ENCODE data around the gene DYTN.

DYTN gene

DNA sequence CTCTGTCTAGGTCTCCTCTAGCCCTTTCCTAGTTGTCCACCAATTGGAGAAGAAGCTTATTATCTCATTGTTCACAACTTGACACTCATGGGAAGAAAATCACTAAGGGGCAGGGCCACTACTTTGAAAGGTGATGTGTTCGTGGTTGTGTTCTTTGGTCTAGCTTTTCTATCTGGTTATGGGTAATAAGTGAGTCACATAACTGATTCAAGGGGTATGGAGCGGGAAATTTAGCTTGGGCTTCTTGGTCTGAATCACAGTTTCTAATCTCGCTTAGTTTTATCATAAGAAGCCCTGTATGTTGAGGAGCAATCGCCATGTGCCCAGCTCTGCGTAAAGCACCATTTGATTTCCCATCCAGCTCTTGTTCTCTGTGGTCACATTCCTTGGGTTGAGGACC lies 18.7 kb upstream of the DYTN start:
- no peak overlapping the region for H2AFZ ChIP-seq (ENCODE audit: low read depth, low read length)
- no peaks in the 10 kb centered on the region for H3K79me2 ChIP-seq (ENCODE audit: low read length)
- no peak for TF ChIP-seq EZH2phosphoT487 (IDR thresholded peaks at IDR 0.05; ENCODE audit: low read depth)
- TF ChIP-seq CTCF (IDR thresholded peaks at IDR 0.05; ENCODE audit: low read depth, low read length): no peak
- H3K9me3 ChIP-seq (ENCODE audit: insufficient read depth, low read length): no peaks in the 10 kb centered on the region
- H4K20me1 ChIP-seq (ENCODE audit: insufficient read depth, low read length): no peaks in the 10 kb centered on the region
- H3K27me3 ChIP-seq (ENCODE audit: low read depth, low read length): no peaks in the 10 kb centered on the region
- H3K9ac ChIP-seq (ENCODE audit: low read length): no peak overlapping the region
- no peak overlapping the region for H3K27ac ChIP-seq (ENCODE audit: low read length)
- no peak overlapping the region for H3K4me2 ChIP-seq (ENCODE audit: low read length)
- no peaks in the 10 kb centered on the region for H3K36me3 ChIP-seq (replicated peaks; ENCODE audit: low read depth, low read length)
- no peak overlapping the region for H3K4me3 ChIP-seq (ENCODE audit: low read length)
- H3K4me1 ChIP-seq (ENCODE audit: low read length): no peaks in the 10 kb centered on the region

- Histone ChIP-seq H4K20me1 (ENCODE audit: insufficient read depth, low read length) (no peaks in the 10 kb centered on the region), H3K36me3 (replicated peaks; ENCODE audit: low read depth, low read length) (no peaks in the 10 kb centered on the region), H3K4me3 (ENCODE audit: low read length) (no peak overlapping the region), H3K79me2 (ENCODE audit: low read length) (no peaks in the 10 kb centered on the region), H2AFZ (ENCODE audit: low read depth, low read length) (no peak overlapping the region), H3K9ac (ENCODE audit: low read length) (no peak overlapping the region), H3K27ac (ENCODE audit: low read length) (no peak overlapping the region), H3K27me3 (ENCODE audit: low read depth, low read length) (peaks cover 5% of the 10 kb centered on the region; the same call in 1 of the 2 replicates), H3K9me3 (ENCODE audit: insufficient read depth, low read length) (no peaks in the 10 kb centered on the region), H3K4me1 (ENCODE audit: low read length) (no peaks in the 10 kb centered on the region), H3K4me2 (ENCODE audit: low read length) (no peak overlapping the region)
- no peak for TF ChIP-seq CTCF (IDR thresholded peaks at IDR 0.05; ENCODE audit: low read depth, low read length)
- no peak for TF ChIP-seq EZH2phosphoT487 (IDR thresholded peaks at IDR 0.05; ENCODE audit: low read depth)
These were observed 15.1 kb upstream of the DYTN start for GRCh38 chr2:206733341-206733740.

GRCh38 chr2:206728277-206729199 lies 10.3 kb upstream of the DYTN start:
- no peaks in the 10 kb centered on the region for H3K36me3 ChIP-seq (replicated peaks; ENCODE audit: low read depth, low read length)
- H2AFZ ChIP-seq (ENCODE audit: low read depth, low read length): no peak overlapping the region
- H4K20me1 ChIP-seq (ENCODE audit: insufficient read depth, low read length): no peaks in the 10 kb centered on the region
- TF ChIP-seq EZH2phosphoT487 (IDR thresholded peaks at IDR 0.05; ENCODE audit: low read depth) (no peak), CTCF (IDR thresholded peaks at IDR 0.05; ENCODE audit: low read depth, low read length) (no peak)
- H3K4me3 ChIP-seq (ENCODE audit: low read length): no peak overlapping the region
- peaks cover 8% of the 10 kb centered on the region; the same call in 1 of the 2 replicates for H3K27me3 ChIP-seq (ENCODE audit: low read depth, low read length)
- no peaks in the 10 kb centered on the region for H3K4me1 ChIP-seq (ENCODE audit: low read length)
- no peaks in the 10 kb centered on the region for H3K9me3 ChIP-seq (ENCODE audit: insufficient read depth, low read length)
- no peak overlapping the region for H3K27ac ChIP-seq (ENCODE audit: low read length)
- H3K4me2 ChIP-seq (ENCODE audit: low read length): no peak overlapping the region
- no peak overlapping the region for H3K9ac ChIP-seq (ENCODE audit: low read length)
- no peaks in the 10 kb centered on the region for H3K79me2 ChIP-seq (ENCODE audit: low read length)

GRCh38 chr2:206727287-206727686 lies 9.1 kb upstream of the DYTN start:
- Histone ChIP-seq H3K79me2 (ENCODE audit: low read length) (no peaks in the 10 kb centered on the region), H3K9ac (ENCODE audit: low read length) (no peak overlapping the region), H2AFZ (ENCODE audit: low read depth, low read length) (no peak overlapping the region), H3K36me3 (replicated peaks; ENCODE audit: low read depth, low read length) (no peaks in the 10 kb centered on the region), H3K4me1 (ENCODE audit: low read length) (no peaks in the 10 kb centered on the region), H3K27ac (ENCODE audit: low read length) (no peak overlapping the region), H3K9me3 (ENCODE audit: insufficient read depth, low read length) (no peaks in the 10 kb centered on the region), H4K20me1 (ENCODE audit: insufficient read depth, low read length) (no peaks in the 10 kb centered on the region), H3K27me3 (ENCODE audit: low read depth, low read length) (peaks cover 8% of the 10 kb centered on the region; the same call in 1 of the 2 replicates), H3K4me3 (ENCODE audit: low read length) (no peak overlapping the region), H3K4me2 (ENCODE audit: low read length) (no peak overlapping the region)
- no peak for TF ChIP-seq CTCF (IDR thresholded peaks at IDR 0.05; ENCODE audit: low read depth, low read length)
- TF ChIP-seq EZH2phosphoT487 (IDR thresholded peaks at IDR 0.05; ENCODE audit: low read depth): no peak
